Esophagus muscularis mucosa (tissue), 4 donors: ENCODE results near the gene TOM1L2.

Source experiments
- EP300 ChIP-seq: sonication (generic); formaldehyde crosslinking; IDR thresholded peaks from one replicate; pipeline ENCODE4 v1.6.1; 2017; ENCODE audit warnings: antibody characterized with exemption
- POLR2A ChIP-seq: fragments of 450-650 bp; IDR thresholded peaks from one replicate; pipeline ENCODE4 v1.6.1; 2017; ENCODE audit warnings: antibody characterized with exemption, moderate library complexity, mild to moderate bottlenecking, low read depth
- POLR2AphosphoS5 ChIP-seq, 2 donors: sonication (generic); formaldehyde crosslinking; IDR thresholded peaks; one replicate each; pipeline ENCODE4 v1.6.1; 2017; ENCODE audit warnings: antibody characterized with exemption in 2 of 2
- TF ChIP-seq, protein P1 (sequence below), 3 experiments: fragments of 200-600 bp in 2 of 3; fragments of 450-650 bp in 1 of 3; sonication (generic) in 2 of 3; IDR thresholded peaks; one replicate each; pipeline ENCODE4 v1.5.1; 2017 to 2019; ENCODE audit warnings: antibody characterized with exemption in 3 of 3, mild to moderate bottlenecking in 2 of 3, moderate library complexity in 1 of 3

DNA sequence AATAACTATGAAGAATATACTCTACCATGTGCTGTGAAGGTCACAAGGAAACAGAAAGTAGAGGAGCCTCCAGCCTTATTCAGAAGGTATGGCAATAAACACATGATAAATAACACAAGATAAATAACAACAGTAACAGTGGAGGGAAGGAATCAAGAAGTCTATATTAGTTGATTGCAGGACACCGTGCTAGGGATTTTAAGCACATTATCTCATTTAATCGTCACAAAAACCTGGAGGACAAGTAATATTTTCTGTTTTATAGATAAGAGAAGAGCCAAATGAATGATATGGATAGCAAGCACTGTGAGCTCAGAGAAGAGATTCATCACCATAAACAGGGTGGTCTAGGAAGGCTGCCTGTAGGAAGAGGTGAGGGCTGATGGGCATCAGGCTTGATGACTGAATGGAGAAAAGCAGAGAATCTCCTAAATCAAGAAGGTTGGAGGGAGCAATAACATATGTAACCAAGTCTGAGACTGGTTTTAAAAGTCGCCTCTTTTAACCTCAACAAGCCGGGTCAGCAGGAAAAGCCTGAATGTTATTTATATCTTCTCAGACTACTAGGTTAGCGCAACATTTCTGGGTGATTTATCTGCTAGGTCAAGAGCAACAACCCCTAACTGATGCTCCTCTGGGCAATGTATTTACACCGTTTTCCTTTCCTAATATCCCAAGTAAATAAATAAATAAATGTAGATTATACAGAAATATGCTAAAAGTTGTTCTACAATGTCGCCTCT, 8.3 kb downstream of the TOM1L2 start:
- no peak for TF ChIP-seq POLR2A
- TF ChIP-seq, protein P1, sequence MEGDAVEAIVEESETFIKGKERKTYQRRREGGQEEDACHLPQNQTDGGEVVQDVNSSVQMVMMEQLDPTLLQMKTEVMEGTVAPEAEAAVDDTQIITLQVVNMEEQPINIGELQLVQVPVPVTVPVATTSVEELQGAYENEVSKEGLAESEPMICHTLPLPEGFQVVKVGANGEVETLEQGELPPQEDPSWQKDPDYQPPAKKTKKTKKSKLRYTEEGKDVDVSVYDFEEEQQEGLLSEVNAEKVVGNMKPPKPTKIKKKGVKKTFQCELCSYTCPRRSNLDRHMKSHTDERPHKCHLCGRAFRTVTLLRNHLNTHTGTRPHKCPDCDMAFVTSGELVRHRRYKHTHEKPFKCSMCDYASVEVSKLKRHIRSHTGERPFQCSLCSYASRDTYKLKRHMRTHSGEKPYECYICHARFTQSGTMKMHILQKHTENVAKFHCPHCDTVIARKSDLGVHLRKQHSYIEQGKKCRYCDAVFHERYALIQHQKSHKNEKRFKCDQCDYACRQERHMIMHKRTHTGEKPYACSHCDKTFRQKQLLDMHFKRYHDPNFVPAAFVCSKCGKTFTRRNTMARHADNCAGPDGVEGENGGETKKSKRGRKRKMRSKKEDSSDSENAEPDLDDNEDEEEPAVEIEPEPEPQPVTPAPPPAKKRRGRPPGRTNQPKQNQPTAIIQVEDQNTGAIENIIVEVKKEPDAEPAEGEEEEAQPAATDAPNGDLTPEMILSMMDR (IDR thresholded peaks at IDR 0.05) = no peak
- TF ChIP-seq POLR2AphosphoS5 (IDR thresholded peaks at IDR 0.05) = no peak
- TF ChIP-seq EP300 = no peak
